Stimulated activated CD4-positive, alpha-beta T cell treated with anti-CD3 and anti-CD28 coated beads, Interleukin-1b, Interleukin-23, amount 100 ng/mL, for 1 hour (primary cell): ENCODE results near the gene MALT1.
"Not testable (repeated sequence)": the region's sequence is repeated elsewhere in the genome, so short reads cannot be mapped to it uniquely, and the experiment has no call there.

Source experiments
- DNase-seq, 2 donors: peaks; one replicate each; pipeline ENCODE4 v3.0.0-alpha.2; 2020; ENCODE audit warnings: low read depth in 2 of 2

The MALT1 gene

DNA sequence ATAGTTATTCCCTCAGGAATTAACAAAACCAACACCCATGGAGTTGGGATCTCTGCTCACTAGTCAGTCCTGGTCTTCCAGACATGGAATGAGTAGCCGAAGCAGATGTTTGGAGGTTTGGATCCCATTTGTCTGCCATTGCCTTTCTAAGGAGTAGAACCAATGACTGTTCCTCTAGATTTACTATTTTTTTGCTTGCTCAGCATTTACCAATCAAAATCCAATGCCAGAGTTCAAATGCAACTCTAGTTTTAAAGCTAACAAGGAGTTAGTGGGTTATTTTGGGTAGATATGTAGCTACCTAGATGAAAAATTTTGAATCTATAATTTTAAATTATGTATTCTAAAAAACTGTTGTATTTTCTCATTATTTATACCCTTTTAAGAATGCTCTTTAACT lies 62.6 kb downstream of the MALT1 start:
- no peak for DNase-seq

DNA sequence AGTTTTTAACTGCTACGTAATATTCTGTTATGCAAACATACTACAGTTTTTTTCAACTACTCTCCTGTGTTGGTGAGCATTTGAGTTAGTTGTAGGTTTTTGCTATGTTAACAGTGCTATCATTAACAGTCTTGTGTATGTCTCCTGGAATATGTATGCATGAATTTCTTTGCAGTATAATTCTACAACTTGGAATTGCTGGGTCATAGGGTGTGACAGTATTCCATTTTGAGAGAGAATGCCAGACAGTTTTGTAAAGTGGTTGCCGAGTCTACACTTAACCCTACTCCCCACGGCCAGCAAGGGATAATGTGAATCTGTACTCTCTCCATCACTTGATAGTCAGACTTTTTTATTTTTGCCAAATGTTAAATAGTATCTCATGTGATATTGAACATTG lies 67.1 kb downstream of the MALT1 start:
- DNase-seq: no peak

DNA sequence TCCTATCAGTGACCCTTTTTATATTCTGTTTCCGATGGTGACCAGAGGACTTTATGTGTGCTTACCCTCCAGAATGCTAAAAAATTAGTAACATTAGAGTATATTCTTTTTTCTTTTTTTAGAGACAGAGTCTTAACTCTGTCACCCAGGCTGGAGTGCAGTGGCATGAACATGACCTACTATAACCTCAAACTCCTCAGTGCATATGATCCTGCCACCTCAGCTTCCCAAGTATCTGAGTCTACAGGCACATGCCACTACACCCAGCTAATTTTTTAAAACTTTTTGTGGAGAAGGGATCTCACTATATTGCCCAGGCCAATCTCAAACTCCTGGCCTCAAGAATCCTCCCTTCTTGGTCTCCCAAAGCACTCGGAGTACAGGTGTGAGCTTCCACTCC lies 74.6 kb downstream of the MALT1 start:
- DNase-seq: no peak

DNA sequence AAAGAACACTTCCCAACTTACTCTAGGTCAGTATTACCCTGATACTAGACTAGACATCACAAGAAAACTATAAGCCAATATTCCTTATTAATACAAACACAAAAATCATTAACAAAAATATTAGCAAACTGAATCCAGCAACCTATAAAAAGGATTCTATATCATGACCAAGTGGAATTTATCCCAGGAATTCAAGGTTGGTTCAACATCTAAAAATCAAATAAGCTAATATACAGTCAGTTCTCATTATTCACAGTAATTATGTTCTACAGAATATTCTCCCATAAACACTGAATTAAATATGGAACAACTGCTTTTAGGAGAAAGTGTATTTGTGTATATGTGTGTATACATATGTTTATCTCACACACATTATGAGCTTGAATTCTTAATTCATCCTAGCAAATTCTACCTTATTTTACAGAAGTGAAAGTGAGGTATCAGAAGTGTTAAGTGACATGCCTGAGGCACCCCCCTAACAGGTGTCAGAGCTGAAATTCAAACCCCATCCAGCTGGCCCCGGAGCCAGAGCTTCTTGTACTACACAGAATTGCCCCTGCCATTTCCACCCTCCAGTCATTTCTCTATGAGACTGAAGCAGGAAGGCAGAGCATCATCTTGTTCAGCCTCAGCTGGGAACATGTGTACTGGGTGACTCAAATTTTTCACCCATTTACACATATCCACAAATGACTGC lies 77.8 kb downstream of the MALT1 start:
- DNase-seq: no peak

DNA sequence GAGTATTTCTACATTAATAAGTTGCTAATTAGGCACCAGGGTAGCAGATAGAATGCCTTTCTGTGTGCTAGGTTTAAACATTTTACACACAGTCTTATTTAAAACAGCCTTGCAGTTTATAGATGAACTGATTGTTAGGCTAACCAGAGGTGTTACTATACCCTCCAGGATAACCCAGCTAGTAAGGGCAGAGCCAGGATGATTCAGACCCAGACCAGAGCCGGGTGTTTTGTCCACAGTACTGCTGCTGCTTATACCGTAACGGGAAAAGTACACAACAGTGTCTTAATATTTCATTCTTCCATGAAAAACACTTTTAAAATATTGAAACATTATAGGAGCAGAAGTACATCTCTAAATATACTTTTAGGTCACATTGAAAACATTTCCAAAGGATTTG lies 82.7 kb downstream of the MALT1 start:
- no peak for DNase-seq

DNA sequence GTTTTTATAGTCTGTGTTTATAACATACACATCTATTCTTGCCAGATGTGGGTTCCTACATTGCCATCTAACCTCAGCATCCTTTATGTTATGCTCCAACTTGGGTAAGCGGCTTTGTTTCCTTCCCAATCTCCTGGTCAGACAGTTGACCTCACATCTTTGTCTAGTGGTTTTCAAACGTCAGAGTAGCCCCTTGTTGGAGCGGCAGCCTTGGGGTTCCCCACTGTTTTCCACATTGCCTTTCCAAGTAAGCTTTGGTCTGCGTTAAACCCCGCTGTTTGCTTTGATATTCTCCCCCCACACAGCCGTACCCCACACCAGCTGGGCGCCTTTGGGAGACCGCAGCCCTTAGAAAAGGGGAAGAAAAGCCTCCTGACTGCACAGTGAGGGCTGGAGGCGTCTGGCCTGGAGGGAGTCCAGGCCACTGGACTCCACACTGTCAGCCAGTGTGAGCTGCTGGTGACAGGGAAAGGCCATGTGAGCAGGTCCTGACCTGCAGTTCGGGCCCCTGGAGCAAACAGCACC lies 83.3 kb downstream of the MALT1 start:
- no peak for DNase-seq

DNA sequence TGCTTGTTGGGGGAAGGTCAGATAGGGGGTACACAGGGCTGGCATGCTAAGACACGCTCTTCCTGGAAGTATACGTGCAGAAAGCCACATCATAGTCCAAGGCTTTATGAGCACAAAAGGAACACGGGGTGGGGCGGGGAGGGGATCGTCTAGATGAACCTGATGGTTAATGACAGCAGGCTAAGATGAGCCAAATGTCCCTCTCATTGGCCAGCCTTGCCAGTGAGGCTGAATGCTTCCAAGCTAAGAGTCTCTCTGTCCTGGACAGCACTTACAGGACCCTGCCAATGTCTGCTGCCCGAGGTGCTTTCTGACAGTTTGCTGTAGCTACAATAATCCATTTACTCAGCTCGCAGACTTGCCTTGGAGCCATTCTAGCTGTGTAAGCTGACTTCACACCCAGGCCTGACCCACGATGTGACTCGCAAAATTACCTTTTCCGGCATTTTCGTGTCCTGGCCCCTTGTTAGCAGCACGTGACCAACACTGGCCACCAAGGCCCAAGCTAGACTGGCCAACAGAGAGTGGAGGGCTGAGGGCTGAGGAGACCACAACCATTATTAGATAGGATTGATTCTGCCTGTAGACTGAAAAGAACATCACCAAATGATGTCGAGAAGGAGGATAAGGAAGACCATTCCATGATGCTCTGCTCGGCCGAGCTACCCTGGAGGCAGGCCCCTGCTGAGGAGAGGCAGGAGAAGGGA lies 84.2 kb downstream of the MALT1 start:
- no peak for DNase-seq

DNA sequence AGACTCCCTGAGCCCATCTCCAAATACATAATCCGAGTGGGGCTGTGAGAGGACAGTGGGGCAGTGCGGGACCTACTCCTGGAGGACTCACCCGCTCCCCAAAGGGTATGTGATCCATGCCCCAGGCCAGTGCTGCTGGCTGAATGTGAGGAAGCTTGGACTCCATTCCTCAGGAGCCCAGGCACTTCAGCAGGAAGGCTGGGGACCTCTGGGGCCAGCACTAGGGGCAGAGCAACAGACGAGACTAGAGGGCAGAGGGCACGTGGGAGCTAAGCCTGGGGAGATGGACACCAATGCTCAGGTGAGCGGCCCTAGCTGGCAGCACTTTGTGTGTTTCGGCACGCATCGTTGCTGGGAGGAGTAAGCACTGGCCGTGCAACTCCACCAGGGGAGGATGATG lies 84.9 kb downstream of the MALT1 start:
- DNase-seq: no peak

DNA sequence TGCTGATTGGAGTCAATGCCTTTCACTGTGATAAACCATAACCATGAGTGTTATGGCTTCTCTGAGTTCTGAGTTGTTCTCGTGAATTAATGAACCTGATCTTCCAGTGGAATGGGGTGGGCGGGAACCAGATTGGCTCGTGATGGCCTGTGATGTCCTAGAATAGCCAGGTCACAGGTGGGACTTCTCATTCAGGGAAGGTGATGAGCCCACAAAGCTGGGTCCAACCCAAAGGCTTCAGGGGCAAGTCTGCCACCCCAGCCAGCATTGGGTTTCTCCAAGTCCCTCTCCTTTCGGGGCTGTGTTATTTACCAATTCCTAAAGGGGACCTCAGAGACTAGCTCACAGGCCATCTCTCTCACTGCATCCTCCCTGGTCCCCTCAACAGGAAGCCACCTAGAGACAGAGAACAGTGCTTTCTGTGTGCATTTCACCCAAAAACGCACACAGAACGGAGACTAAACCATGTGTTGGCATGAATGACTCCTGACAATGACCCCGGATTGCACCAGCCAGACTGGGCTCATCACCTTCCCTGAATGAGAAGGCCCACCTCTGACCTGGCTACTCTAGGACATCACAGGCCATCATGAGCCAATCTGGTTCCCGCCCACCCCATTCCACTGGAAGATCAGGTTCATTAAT lies 85.5 kb downstream of the MALT1 start:
- no peak for DNase-seq

DNA sequence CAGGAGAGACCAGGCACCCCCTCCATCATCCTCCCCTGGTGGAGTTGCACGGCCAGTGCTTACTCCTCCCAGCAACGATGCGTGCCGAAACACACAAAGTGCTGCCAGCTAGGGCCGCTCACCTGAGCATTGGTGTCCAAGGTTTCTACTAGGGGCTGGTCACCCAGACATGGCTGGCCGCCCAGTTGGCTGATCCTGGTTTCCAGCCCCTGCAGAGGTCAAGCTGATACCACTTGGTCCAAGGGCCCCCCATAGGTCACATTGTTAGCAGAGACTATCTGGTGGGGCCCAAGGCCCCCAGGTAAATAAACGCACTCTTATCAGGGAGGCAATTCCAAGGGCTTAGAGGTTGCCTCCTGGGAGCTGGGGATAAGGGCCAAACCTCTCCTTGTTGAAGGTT lies 86.1 kb downstream of the MALT1 start:
- DNase-seq: not testable (repeated sequence)

DNA sequence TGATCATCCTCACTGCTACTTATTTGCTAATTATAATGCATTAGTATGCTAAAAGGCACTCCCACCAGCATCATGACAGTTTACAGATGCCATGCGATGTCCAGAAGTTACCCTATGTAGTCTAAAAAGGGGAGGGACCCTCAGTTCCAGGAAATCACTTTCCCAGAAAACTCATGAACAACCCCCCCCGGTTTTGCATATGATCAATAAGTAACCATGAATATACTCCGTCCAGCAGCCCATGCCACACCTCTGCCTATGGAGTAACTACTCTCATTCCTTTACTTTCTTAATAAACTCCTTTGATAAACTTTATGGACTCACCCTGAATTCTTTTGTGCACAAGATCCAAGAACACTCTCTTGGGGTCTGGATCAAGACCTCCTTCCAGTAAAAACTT lies 86.8 kb downstream of the MALT1 start:
- DNase-seq: no peak

DNA sequence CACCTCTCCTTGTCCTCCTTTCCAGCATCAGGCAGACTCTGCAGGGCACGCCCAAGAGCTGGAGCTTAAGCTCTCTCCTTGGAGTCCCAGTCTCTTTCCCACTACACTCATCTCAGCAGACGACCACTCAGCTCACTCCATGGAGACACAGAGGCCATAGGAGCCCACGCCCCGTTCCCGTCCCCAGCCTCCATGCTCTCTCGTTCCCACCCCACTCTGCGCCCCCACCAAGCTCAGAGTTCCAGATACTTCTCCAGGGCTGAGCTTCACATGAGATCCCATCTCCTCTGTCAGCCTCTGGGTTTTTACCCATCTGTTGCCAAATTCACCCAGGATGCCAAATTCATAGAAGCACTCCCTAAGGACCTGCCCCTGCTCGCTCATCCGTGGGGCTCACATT lies 87.3 kb downstream of the MALT1 start:
- DNase-seq: no peak

DNA sequence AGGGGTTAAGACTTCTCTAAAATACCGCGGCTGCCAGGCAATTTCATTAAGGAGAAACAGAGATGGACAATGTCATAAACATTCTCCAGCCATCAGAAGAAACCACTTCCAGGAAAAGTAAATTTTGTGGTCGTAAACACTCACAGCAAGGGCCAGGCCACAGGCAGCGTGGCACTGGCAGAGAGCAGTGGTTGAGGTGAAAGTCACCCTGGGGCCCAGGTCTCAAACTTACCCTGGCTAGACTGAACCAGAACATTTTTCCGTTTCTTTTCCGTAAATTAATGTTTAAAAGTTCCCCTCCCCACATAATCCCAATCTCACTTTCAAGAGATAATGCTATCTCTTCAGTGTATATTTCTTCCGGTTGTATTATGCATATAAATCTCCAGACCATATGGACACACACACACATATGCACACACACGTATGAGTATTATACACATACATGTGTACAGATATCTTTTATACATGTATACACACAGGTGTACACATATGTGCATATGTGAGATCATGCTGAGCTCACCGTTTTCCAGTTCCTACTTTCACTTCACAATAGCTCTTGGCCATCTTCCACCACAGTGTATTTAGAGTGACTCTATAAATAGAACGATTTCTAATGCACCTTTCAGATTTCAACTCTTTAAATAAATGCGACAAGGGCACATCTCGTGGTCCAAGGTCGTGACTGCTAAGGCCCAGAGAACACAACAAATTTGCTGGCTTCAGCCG lies 90.1 kb downstream of the MALT1 start:
- DNase-seq: no peak

DNA sequence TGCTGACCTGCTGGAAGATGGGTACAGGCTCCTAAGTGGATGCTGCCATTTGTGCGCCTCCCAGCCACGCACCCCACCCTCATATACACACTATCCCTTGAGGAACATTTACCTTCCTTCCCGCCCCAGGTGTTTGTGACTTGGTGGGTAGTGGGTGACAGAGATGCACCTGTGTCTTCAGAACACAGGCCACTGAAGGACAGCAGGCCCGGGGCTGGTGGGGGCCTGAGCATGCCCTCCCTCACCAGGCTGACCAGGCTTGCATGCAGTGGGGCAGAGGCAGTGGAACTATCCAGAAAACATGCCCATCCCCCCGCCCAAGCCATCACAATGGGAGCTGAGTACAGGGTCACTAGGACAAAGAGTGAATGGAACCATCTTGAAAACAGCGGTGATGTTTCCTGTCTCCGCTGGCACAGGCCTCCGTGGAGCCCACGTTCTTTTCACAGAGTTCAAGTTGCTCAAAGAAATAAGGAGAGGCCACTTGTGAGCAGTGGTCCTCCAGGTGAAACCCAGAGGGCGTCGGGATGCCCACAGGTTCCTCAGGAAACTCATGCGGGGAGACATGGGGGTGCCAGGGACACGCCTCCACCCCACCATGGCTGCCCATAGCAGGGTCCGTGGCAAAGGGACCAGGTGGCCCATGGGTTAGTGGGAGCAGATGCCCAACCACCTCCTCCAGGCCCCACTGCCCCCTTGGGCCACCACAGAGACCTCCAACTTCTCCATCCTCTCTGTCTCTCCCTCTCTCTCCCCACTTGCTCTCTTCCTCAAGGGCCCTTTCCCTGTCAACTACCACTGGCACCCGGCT lies 90.9 kb downstream of the MALT1 start:
- no peak for DNase-seq

DNA sequence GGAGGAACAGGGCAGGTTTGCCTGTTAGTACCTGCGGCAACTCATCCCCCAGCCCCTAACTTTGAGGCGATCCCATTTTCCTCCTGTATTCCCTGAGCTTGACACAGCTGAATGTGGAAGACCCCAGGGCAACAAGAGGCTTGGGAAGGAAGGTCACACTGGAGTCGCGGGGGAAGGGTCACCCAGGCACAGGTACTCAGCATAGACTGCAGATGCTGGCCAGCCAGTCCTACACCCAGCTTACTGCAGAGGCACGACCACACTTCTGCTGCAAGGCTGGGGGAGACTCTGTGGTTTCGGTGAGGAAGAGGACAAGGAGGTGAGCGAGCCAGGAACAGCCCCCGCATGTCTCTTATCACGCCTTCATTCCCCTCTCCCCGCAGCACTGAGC lies 91.5 kb downstream of the MALT1 start:
- DNase-seq: no peak

DNA sequence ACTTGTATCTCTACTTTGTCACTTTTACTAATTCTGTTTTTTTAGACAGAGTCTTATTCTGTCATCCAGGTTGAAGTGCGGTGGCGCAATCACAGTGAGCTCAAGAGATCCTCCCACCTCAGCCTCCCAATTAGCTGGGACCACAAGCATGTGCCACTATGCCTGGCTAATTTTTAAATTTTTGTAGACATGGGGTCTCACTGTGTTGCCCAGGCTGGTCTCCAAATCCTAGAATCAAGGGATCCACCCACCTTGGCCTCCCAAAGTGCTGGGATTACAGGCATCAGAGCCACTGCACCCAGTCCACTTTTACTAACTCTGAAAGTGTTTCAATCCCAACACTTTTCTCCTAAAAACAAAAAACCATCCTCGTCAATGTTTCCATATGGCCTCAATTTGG lies 94.9 kb downstream of the MALT1 start:
- no peak for DNase-seq

DNA sequence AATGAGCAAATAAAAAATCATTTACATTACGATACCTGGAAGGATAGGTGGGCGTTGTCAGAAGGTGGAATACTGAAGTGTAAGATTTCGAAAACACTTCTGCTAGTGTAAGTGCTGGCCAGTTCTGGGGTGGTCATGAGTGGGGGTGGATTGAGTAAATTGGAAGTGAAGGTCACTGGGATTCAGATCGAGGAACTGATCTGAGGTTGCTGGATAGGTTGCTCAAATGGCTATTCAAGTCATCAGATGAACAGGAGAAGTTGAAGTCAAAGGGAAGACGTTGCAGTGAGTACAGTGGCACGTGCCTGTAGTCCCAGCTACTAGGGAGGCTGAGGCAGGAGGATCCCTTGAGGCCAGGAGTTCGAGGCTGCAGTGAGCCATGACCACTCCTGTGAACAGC lies 95.7 kb downstream of the MALT1 start:
- no peak for DNase-seq

DNA sequence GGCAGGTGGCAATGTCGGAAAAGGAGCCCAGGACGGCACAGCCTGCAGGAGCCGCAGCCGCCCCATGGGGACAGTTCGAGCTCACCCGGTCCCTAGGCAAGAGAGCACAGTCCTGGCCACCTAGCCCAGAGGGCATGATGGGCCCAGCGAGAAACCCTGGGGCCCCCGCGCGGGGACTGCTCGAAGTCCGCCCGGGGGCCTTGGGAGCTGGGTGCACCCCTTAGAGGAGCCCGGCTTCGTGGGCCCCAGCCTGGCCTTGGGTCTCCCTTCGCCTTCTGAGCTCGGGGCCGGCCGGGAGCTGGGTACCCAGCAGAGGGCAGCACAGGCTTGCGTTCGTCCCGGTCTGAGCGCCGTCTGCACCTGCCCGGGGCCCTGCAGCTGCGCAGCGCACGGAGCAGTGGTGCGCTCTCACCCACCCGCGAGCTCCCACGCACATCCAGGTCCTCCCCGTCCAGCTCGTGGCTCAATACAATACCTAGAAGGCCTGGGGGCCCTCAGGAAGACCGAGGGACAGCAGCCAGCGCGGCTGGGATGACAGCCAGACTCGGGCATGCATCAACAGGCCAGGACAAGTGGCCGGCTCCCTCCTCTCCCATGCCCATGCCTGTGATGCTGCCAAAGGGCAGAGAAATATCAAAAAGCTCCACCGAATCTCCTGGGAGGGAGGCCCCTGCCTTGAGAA lies 97.2 kb downstream of the MALT1 start:
- DNase-seq: peak; percentile 13 to 44

DNA sequence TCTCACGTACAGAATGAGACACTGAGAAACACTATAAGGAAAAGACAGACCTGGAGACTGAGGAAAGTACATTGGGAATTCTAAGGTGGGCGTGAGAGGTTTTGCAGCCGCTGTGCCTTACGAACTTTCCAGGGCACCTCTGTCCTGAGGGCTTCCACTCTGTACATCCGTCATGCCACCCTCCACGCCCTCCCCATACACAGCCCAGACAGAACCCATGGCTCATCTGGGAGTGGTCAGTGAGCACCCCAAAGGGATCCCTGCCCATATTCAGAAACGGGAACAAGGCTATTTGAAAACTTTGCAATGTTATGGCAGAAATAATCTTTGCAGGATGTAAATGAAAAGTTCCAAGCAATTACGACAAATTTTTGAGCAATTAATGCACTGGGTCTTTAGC lies 98.1 kb downstream of the MALT1 start:
- DNase-seq: no peak

DNA sequence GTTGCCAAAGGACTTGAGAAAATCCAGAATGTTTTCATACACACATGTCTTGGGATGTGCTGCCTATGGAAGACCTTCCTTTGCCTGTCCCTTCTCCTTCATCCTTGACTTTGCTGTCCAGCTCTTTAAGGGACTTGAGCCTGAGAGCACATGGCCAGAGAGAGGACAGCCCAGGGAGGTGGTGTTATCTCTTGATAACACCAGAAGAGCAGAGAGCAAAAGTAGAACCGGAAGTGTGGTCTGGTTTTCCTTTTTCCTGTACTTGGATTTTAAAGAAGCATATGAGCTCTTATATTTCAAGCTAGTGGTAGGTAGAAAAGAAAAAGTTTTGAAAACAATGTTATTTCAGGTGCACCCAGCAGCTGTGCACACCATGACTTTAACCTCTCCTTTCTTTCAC lies 99.3 kb downstream of the MALT1 start:
- no peak for DNase-seq

DNA sequence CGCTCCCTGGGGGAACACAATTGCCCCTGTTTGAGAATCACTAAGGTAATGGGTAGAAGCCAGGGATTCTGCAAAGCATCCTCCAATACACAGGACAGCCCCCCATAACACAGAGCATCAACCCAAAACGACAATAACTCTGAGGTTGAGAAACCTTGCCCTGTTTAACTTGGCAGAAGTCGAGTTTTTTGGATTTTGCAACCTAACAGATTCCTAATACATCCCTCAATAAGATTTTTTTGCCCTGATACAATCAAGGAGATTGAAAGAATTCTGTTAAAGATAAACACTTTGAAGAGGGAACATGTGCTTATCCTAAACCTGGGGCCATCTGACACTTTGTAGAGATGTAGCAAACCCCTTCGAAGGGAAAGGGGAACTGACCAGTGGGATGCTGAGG lies 100.9 kb downstream of the MALT1 start:
- no peak for DNase-seq
